Endometrial microvascular endothelial cells (primary cell): Measurements from ENCODE around the gene CFAP46. TPM values are rescaled to one million over a fixed set of nuclear protein-coding genes. Genes with fewer than 3 reads are reported as not detected.
"Not testable (repeated sequence)": the region's sequence is repeated elsewhere in the genome, so short reads cannot be mapped to it uniquely, and the experiment has no call there.

Experiments used
- in situ Hi-C: cut with HindIII; loops from 2 replicates; pipeline ENCODE4 v1.10.0; 2017; ENCODE audit warnings: low sequenced_read_pairs, low pct_unique_long_range_greater_than_20kb; ENCODE audit errors: inconsistent ontology term
- total RNA-seq: library from RNA; depleted of rRNA; stranded (reverse); fragments of >200 nt; gene quantifications from one replicate; pipeline ENCODE4 v1.2.3, GENCODE V29; 2015; ENCODE audit errors: inconsistent ontology term

The CFAP46 gene
- total RNA-seq, 1 donor from 2014 or later = 0.09 TPM

DNA sequence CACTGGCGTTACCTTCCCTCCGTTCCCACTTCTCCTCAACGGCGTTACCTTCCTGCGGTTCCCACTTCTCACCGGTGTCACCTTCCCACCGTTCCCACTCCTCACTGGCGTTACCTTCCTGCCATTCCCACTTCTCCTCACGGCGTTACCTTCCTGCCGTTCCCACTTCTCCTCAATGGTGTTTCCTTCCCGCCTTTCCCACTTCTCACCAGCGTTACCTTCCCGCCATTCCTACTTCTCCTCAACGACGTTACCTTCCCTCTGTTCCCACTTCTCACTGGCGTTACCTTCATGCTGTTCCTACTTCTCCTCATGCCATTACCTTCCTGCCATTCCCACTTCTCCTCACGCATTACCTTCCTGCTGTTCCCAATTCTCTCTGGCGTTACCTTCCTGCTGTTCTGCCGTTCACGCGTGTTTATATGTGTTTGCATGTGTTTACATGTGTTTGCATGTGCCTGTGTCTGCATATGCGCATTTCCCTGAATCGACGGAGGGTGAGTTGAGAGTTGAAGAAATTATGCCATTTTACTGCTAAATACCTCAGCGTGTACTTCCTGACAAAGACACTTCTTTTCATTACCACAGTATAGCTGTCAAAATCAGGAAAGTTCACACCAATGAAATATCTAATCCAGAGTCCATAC, 23.2 kb upstream of the CFAP46 start:
- in situ Hi-C loops = no loop called here

DNA sequence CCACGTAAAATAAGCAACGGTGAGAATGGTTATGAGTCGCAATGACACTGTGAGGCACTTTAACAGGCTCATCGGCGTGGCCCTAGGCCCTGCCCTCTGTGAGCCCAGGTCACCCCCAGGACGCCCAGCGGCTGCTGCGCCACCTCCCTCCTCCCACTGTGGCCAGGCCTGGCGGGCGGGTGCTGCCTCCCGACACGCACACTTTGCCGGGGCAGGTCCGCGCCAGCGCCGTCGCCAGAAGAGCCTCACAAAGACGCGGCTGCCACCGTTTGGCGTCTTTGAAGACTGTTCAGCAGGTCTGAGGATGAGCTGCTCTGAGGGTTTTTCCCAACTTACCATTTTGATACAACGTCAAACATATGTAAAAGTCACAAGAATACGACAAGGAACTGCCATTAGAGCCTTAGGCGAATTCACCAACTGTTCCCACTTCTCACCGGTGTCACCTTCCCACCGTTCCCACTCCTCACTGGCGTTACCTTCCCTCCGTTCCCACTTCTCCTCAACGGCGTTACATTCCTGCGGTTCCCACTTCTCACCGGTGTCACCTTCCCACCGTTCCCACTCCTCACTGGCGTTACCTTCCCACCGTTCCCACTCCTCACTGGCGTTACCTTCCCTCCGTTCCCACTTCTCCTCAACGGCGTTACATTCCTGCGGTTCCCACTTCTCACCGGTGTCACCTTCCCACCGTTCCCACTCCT, 22.5 kb upstream of the CFAP46 start:
- in situ Hi-C loops = not testable (repeated sequence)

DNA sequence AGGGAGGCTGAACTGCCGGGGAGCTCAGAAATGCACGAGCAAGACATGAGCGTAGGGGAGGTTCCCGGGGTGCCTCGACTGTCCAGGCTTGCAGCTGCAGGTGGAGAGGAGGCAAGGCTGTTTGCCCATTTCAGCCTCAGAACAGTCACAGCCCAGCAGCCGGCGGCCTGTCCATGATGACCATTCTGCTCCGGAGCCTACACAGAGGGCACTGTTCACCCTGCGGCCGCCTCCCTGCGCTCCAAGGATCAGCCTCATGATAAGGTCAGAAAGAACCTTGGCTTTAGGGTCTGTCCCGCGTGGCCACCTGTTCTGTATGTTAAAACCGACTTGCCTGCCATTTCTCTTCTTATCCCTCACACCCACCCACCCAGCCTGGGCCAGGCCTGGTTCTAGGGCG, 21.9 kb upstream of the CFAP46 start:
- in situ Hi-C loops = no loop called here

DNA sequence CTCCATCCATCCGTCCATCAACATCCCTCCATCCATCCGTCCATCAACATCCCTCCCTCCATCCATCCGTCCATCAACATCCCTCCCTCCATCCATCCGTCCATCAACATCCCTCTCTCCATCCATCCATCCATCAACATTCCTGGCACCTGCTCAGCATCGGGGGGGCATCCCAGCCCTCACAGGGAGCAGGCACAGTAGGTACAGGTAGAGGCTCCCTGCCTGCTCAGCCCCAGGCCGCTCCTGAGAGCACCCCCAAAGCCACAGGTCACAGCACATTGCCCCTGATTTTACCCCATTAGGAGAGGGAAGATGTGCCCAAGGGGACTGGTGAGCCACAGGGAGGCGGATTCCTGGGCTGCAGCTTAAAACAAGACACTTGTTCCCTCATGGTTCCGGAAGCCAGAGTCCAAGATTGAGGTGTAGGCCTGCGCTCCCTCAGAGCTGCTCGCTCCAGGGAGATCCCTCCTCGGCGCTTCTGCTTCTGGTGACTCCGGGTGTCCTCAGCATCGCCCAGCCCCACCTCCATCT, 21.1 kb upstream of the CFAP46 start:
- in situ Hi-C loops = no loop called here

DNA sequence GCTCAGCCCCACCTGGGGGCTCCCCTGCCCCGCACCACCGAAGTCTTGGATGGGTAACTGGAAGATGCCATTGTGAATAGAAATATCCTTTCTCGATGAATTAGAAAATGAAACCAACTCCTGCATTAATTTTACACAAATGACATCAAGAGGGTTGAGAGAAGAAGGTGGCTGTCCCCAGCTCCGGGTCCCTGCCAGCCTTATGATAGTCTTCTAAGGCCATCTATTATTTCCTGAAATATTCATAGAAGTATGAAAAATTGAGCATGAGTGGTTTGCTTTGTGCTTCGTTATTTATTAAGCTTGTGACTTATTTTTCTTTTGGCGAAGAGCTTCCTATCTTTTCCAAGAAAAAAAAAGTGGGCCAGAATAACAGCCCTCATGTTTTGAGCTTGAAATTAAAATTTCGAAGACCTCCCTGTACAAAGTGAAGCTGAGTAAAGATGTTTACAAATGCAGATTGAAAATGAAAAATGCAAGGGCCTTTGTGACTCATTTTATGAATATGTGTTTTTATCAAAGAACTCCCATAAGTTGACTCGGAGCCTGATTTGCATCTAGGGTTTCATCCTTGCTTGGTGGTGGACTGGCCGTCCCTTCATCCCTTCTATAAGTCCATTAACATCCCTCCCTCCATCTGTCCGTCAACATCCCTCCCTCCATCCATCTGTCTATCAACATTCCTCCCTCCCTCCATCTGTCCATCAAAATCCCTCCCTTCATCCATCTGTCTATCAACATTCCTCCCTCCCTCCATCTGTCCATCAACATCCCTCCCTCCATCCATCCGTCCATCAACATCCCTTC, 20.5 kb upstream of the CFAP46 start:
- in situ Hi-C loops = no loop called here

DNA sequence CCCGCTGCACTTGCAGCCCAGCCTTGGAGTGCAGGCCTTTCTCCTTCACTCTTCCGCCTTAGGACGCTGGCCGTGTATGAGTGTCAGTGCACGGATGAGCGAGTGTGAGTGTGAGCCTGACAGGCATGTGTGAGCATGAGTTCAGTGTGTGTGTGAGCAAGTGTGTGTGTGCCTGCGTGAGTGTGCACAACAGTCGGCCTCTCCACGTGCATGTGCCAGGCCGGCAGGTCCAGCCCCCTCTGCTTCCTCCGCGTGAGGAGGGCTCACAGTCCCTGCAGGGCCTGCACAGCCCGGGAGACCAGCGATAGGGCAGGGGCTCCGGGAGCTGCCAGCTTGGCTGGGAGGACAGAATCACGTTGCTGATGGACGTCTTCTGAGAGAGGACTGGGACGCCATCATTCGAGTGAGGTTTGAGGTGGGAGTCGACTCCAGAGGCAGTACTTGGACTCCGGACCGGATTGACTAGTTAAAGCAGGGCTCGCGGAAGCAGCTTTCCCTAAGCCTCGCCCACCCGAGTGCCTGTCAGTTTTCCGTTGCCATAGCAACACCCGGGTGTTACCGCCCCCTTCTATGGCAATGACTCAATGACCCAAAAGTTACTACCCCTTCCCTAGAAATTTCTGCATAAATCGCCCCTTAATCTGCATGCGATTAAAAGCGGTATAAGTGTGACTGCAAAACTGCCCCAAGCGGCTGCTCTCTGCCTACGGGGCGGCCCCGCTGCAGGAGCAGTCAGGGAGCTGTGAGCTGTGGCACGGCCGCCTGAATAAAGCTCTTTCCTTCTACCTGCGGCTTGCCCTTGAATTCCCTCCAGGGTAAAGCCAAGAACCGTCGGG, 19.6 kb upstream of the CFAP46 start:
- in situ Hi-C loops = no loop called here

DNA sequence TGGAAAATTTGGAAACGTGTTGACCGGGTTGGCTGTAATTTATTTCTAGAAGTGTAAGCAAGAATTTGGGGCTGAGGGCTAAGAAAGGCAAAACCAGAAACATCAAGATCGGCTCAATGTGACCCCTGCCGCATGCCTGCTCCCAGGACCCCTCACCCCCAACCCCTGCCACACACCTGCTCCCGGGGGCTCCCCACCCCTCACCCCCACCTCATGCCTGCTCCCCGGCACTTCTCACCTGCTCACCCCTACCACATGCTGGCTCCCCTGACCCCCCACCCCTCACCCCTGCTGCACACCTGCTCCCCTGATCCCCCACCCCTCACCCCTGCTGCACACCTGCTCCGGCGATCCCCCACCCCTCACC, 19.0 kb upstream of the CFAP46 start:
- in situ Hi-C loops = no loop called here

DNA sequence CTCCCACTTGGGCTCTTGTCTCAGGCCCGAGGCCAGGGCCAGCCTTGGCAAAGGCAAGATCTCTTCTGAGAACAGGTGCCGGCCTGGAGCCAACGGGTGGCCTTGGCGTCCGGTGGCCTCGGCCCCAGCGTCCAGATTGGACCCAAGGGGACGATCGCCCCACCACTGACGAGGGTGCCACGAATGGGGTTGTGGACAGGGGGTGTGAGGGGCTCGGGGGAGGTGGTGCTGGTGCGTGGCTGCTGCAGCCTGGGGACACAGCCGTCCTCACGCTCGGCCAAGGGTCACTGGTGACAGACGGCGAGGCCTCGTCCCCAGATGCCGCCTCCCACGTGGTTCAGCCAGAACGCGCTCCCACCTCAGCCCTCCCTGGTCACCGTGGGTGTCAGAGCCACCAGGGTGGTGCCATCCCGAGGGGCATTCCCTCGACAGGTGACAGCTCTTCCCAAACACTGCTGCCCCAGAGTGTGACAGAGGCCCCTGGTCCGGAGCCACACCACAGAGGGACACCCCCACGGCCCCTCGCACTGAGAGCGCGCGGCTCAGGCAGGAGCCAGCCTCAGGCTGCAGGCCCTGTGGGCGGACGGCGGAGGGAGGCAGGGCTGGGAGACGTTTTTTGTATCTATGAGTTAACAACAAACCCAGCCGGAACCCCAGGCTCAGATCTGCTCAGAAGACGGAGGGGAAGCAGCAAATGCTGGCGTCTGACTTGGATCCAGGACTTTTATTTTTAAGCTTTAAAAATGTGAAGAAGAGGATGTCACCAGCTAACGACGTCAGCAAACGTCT, 18.5 kb upstream of the CFAP46 start:
- in situ Hi-C loops = no loop called here

DNA sequence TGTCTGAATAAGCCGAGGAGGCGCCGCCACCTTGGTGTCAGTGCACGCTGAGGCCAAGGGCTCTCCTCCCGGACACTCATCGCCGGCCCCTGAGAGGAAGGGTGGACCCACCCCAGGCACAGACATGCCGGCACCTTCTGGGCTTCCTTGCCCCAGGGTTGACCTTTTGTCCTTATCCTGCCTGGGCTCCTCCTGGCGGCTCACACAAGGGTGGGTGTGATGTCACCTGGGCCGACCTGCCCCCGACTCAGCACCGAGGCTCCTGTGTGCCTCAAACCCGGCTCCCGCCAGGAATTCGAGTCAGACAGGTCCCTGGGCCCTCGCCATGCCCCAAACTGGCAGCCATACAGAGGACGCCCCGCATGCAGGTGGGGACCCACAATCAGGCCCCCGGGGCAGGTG, 17.7 kb upstream of the CFAP46 start:
- in situ Hi-C loops = no loop called here

DNA sequence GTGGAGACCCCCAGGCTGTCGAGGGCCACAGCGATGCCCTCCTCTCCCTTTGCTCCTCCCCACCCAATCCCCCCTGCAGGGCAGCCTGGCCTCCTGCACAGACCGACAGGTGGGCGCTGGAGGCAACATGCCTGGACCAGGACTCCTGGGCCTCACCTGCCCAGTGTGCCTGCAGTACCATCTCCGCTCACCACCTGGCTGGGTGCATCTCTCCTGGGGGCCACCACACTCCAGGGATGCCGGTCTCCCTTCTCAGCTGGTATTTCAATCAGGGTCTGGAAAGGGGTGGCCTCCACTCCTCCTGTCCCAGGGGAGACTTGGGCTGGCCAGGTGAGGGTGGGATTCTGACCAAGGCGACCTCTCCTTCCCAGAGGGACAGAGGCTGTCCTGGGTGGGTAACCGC, 17.2 kb upstream of the CFAP46 start:
- in situ Hi-C loops = no loop called here

DNA sequence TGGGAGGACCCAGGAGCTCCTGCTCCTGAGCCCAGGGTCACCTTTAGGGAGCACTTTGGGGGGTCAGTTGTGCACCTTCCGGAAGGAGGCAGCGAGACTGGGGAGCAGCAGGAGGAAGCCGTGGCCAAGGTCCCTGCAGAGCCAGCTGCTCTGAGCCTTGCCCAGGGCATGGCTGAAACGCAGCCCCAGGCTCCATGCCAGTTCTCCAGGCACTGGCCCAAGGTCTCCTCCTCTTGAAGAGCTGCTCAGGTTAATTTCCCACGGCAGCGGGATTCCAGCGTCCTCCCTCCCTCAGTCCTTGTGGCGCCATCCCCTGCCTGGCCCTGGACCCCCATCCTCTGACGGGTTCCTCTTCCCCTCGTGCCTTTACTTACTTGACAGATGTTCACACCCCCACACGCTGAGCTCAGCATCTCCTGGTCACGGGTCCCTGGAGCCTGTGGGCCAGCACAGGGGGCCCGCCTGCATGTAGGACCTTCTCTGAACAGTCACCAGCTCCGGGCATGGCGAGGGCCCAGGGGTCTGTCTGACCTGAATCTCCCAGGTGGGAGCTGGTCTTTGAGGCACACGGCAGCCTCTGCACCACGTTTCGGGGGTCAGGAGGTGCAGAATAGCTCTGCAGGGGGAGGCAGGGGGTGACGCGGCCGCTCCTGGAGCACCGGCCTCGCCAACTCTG, 16.7 kb upstream of the CFAP46 start:
- in situ Hi-C loops = no loop called here

DNA sequence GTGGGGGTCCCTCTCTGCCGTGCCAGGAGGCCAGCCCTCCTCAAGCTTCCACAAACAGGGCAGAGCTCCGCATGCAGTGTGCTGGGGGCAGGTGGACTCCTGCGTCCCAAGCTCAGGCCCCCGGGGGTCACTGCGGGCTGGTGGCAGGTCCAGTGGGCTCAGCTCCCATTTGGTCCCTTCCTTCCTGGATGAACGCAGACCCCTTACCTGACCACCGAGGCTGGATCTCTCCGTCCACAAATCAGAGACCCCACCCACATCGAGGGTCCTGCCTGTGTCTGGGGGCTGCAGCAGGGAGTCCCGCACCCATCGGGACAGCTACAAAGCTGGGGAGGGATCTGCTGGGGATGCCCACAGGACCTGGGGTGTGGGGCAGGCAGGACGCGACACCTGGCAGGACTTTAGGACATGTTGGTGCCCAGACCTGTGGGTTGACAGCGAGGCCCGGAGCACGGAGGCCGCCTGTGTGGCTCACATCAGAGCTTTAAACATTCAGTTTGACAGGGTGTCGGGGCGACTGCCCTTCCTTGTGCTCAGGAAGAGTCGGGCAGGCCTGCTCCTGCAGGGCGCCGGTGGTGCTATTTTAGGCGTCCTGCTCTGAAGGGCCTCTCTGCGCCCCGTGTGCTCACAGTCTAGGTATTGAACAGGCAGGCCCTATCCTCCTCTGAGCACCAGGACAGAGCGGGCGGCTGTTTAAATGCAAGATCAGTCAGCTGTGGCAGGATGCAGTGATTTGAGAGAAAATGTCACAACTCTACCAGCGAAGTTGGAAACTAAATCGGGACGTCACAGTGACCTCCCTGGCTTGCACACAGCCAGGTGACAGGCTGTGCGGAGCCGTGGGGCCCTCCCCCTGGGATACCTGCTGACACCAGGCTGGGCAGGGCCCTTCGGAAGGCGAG, 15.9 kb upstream of the CFAP46 start:
- in situ Hi-C loops = no loop called here

DNA sequence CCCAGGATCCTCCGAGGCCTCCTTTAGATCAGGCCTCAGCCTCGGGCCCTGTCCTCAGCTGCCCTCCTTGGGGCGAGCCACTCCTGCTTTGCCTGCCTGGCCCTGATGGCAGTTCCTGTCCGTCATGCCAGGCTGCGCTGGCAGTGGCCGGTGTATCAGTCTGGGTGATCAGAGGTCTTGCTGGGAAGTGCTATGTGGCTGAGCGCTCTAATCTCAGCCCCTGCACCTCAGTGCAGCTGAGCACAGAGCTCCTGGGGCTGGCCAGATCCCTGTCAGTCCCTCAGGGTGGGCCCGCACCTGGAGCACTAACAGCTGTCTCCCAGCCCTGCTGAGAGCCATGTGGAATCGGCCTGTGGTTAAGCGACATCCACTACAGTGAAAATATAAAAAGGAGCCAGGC, 14.8 kb upstream of the CFAP46 start:
- in situ Hi-C loops = no loop called here

DNA sequence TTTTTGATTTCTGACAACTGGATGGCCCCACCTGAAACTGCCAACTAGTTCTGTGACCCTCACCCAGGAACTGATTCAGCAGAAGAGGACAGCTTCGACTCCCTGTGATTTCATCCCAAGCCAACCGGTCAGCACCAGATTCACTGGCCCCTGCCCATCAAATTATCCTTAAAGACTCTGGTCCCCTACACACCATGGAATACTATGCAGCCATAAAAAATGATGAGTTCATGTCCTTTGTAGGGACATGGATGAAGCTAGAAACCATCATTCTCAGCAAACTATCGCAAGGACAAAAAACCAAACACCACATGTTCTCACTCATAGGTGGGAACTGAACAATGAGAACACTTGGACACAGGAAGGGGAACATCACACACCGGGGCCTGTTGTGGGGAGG, 13.9 kb upstream of the CFAP46 start:
- in situ Hi-C loops = not testable (repeated sequence)

DNA sequence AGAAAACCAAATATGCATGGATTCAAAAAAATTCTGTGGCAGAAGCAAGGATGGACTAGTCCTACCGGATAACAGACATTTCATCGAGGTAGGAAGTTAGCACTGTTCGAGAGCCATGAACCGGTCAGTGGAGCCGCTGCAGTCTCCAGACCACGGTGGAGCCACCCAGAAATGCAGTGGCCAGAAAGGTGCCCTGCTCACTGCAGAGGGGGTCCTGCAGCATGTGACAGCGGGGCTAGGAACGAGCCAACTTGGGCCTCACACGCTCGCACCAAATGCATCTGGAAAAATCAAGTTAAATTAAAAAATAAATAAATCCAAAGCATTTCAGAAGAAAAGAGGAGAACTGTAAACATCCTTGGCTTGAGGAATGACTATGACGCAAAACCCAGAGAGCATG, 13.1 kb upstream of the CFAP46 start:
- in situ Hi-C loops = no loop called here

DNA sequence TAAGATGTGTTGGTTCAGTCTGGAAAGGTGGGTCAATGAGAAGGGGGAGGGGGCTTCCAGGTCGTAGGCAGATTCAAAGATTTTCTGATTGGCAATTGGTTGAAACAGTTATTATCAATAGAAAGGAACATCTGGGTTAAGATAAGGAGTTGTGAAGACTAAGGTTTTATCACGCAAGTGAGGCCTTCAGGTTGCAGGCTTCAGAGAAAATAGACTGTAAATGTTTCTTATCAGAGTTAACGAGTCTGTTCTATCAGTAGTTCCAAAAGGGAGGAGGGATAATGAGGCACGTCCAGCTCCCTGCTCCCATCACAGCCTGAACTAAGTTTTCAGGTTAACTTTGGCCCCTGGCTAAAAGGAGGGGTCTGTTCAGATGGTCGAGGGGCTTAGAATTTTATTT, 11.1 kb upstream of the CFAP46 start:
- in situ Hi-C loops = no loop called here

DNA sequence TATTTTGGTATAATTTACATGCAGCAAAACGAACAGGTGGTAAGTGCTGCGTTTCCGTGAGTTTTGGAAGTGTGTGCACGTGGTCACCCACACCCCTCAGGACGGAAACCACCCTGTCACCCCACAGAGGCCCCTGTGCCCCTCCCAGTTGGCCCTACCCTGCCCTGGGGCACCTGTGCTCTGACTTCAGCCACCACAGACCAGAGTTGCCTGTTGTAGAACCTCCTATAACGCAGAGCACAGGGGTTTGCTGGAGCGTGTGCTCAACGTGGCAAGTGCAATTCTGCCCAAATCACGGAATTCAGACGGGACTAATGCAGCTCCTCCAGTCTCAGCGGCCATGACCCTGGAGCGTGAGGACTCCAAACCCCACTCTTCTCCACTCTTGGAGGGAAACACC, 9.6 kb upstream of the CFAP46 start:
- in situ Hi-C loops = no loop called here
